Germinal center (tissue), 1 donor: ENCODE results near the gene NPFF.
"Not testable (repeated sequence)": the region's sequence is repeated elsewhere in the genome, so short reads cannot be mapped to it uniquely, and the experiment has no call there.

Source experiments
- DNase-seq: peaks from one replicate; pipeline ENCODE4 v3.0.0; 2012; ENCODE audit warnings: mixed read lengths, low spot score

Gene NPFF

DNA sequence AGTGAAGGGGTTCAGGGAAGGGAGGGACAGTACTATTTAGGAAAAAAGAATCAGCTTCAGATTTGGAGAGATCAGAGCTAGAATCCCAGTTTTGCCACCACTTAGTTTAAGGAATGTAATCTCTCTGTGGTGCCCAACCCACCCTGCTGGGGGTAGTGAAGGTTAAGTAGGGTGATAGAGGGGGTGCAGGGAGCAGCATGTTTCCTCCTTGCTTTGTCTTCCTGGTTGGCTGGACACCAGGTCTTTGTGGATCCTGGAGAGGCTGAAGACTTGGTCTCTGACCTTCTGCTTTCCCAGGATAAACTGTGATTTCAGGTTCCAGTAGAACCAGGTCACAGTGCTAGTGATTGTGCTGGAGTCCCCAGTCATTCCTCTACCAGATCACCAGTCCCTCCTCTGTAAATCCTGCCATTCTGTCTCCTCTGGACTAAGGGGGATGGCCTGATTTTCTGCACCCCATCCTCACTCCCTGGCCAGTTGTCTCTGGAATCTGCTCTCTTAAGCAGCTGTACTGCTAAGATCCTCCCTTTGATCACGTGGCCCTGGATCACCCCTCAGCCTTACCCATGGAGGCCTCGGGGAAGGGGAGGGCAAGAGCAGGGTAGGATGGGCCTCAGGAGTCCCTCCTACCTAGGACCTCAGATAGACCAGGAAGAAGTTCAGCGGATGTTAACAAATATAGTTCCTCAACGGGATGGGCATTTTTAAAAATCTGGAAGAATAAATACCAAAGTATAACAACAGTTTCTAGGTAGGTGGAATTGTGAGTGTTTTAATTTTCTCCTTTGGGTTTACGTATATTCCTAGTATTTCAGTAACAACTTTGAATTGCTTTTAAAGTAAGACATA lies 11.2 kb downstream of the NPFF start:
- DNase-seq: no peak

DNA sequence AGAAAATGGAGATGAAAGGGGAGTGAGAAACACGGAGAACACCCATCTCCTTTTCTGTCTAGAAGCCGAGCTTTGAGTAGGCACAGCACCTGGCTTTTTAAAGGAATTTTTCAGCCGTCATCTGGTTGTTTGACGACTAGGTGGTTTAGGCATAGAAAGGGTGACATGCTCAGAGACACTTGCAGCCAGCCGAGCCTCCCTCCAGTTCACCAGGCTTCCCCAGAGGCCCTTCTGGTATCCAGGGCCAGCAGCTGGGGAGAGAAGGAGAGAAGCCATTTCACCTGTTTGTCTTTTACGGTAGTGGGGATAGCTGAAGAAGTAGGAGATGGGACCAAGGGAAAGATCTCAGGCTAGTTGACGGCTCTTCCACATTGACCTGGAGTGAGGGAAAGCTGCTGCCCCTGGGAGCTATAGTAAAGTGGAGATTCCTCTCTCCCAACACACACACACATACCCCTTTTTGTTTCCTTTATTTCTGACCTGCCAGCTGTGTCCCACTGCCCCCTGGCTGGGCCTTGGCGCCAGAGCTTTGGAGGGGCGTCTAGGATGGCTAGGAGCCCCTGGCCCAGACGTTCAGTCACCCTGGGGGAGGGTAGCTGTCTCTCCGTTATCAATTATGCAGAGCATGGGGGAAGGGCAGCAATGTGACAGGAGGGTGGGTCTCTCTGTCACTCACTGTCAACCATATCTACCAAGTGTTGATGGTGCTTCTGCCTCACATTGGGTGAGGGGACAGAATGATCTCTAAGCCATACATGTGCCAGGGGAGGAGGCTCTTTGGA lies 13.5 kb downstream of the NPFF start:
- no peak for DNase-seq

DNA sequence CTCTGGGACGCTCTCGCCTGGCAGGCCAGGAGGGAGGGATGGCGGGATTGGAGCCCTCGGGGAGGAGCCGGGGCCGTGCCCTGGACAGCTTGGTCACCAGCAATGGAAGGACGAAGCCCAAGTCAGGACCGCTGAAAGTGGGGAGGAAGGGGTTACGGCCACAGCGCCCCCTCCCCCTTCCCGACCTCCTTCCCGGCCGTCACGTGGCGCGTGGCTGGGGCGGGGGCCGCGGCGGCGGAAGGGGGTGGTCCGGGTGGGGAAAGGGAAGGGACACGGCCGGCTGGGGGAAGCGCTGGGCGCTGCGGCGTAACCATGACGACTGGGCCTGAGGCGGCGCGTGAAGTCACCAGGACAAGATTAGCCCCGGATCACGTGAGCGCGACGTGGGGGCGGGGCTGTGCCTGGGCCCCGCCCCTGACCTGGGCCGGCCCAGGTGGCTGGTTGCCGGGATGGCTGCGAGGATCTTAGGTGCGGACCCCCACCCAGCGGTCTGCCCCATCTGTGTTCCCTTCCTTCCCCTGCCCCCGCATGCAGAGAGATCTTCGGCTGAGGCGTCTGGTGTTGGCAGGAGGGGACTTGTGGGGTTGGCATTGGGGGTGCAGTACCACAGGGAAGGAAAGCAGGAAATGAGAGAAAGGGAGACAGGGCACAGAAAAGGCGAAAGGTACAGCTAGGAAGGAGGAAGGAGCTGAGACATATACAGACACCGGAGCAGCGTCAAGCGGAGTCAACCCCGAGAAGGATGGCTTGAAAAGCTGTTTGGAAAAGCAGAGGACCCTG lies 14.3 kb downstream of the NPFF start:
- peak; percentile 89 for DNase-seq

DNA sequence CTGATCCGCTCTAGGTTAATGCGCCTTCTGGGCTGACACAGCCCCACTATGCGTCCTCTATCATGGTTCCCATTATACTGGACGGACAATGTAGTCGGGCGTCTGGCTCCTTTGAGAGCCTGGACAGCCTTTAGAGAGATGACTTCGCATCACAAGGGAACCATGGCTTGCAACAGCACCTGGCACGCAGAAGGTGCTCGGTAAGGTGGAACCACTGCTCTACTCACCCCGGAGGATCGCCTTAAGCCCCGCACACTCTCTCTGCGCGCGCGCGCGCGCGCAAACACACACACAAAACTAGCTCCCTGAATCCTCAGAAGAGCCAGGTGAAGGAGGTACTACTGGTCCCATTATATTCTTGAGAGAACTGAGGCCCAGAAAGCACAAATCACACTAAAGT lies 15.1 kb downstream of the NPFF start:
- no peak for DNase-seq

DNA sequence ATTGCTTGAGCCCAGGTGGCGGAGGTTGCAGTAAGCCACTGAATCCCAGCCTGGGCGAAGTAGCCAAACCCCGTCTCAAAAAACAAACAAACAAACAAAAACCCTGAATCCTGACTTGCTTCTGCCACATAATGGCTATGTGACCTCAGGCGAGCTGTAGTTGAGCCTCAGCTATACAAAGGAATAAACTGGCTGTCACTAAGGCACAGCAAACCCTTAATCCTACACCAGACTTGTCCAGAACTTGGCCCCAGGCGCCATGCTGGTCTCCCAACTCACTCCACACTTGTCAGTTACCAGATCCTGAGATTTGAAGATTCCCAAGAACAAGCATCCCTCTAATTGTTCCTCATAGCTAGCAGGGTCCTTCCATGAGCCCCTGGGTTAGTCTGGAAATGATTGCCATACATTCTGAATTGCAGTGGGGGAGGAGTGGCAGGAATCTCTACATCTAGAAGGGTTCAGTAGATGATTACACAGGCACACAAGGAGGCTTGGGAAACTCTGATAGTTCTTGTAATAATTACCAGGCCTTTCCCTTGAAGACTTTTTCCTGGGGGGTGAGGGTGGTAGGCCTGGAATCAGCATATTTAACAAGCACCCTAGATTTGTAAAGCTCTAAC lies 17.9 kb downstream of the NPFF start:
- no peak for DNase-seq

DNA sequence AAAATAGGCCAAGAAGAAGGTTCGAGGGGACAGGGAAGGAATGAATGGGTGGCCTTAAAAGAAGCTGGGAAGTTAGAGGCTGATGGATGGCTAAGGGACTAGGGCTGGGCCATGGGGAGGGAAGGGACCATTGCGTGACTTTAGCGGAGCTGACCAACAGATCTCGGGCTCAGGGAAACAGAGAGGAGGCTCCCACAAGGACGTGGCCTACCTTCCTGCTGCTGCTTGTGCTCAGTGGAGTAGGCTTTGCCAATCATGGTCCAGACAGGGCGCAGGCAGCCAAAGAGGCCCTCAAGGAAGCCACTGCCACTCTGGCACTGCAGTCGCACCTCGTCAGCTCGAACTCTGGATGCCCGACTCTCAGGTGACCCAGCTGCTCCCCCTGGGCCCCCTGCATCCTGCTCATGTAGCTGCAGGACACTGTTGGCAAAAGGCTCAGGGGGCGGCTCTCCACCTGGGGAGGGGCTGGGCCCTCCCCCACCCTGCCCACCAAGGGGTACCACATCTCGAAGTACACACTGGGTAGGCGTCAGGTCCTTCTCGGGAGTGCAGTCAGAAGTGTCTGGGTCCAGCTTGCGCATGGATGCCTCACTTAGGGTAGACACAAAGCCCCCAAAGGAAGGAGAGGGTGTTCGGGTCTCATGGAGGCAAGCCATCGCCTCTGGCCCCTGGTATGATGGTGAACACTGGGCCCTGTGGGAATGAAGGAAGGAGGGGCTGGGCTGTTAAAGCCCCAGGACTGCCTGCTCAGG lies 20.4 kb downstream of the NPFF start:
- DNase-seq: no peak

DNA sequence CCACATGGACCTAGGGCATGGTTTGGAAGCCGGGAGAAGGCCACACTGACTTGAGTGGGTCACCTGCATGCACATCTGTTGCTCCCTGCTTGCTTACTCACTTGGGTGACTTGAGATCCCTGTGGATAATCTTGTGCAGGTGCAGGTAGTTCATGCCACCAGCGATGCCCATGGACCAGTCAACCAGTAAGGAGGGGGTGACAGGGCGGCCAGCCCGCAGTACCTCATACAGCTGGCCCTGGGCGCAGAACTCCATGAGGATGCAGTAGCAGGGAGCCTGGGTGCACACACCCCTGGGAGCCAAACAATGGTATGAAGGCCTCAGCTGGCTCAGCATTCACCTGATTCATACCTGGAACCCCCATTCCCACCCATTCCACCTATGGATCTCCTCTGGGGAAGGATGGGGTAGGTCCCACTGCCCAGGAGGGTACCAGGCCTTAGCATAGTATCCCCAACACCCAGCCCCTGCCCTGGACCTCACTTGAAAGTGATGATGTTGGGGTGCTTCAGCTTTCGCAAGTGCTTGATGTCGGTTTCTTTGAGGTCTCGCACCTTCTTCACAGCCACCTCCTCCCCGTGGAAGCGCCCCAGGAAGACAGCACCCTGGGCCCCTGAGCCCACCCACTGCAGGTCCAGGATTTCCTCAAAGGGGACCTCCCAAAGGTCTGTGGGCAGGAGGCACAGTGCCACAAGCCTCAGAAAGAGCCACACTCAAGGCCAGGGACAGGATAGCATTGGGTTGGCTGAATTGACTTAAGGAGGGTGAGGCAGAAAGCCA lies 21.1 kb downstream of the NPFF start:
- DNase-seq: no peak

DNA sequence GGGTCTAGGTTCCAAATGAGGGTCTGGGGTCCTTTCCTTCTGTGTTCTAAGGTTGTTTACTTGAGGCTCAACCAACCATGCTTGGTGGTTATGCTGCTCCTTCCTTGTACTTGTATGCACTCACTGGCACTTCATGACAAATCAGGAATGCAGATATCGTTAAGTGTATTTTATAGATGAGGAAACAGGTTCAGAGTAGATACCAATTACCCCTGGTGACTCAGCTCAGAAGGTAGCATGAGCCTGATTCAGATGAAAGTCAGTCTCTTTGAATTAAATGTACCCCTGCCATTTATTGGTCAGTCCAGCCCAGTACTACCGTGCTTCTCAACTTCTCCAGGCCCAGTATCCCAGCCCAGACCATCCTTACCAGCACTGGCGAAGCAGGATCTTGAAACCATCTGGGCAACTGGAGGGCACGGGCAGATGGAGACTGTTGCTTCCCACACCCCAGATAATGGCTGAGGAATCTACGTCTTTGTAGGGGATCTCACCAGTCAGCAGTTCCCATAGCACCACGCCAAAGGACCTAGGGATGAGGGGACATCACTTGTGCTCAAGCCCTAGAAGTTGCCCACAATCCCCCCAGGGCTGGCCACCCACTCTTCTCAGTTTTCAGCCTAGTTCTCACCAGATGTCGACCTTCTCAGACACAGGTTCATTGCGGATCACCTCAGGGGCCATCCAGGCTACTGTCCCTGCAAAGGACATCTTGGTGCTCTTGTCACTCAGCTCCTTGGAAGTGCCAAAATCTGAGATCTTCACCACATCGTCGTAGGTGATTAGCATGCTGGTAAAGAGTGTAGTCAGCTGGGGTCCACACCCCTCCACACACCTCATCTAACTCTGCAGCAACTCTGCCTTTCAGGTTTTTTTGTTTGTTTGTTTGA lies 22.4 kb downstream of the NPFF start:
- no peak for DNase-seq

DNA sequence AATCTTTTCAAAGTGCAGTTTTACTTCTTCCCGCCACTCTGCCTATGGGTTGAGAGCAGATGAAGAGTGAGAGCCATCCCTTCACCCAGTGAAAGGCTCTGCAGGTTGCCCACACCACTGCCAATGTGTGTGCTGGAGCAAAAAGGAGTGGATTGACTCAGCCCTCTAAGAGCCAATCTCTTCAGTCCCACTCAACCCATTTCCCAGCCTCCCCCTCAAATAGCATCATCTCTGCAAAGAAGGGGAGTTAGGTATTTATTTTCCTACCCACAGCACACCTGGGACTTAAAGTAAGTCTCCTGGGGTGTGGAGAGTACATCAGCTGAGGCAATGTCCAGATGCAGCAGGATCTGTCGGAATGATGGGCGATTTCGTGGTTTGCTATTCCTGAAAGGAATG lies 23.3 kb downstream of the NPFF start:
- DNase-seq: no peak

DNA sequence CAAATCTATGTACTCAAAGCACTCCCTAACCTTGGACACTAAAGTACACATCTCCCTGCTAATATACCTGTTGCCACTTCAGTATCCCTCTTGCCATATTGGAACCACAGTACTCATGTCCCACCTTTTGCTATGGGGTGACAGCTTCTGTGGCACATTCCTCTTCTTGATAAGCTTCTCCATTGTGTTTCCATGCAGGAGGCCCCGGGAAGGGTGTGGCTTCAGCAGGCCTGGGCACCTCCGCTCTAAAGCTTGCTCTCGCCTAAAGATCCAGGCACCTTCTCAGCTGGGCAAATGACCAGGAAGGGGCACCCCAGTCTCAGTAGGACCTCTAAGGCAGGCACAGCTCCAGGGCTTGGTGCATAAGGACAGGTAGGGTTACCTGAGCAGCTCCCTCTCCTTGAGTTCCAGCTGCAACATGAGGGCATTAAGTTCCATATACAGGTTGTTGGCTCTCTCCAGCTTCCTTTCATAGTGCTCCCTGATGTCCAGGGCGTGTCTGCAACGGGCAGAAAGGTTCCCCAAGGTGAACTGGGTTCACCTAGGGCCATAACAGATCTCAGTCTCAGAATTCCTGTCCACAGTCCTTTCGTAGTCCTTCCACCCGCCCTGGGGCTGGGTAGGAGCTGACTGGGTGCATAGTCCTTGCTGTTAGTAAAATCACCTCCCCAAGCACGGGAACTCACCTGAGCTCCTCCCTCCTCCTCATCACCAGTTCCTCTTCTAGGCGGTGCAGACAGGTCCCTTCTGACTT lies 23.9 kb downstream of the NPFF start:
- no peak for DNase-seq

DNA sequence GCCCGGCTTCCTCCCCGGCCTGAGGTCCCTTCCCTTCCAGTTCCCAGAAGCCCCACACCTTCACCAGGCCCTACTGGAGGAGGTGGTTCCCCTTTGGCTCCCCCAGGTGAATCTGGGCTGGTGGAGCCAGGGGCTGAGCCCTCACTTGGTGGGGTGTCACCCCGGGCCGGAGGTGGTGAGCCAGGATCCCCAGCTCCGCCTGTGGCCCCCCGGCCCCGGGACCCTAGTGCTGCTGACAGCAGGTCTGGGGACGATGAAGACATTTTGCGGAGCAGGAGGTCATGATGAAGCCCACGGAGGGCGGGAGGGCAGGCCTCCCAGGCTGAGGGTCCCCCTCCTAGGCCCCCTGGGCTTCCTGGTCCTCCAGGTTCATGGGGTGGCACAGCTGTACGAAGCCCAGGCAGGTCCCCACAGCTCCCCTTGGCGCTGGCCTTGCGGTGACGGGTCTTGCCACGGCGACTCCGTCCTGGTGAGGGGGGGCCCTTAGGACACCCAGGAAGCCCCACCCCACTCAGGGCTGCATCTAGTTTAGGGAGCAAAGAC lies 24.6 kb downstream of the NPFF start:
- DNase-seq: no peak

DNA sequence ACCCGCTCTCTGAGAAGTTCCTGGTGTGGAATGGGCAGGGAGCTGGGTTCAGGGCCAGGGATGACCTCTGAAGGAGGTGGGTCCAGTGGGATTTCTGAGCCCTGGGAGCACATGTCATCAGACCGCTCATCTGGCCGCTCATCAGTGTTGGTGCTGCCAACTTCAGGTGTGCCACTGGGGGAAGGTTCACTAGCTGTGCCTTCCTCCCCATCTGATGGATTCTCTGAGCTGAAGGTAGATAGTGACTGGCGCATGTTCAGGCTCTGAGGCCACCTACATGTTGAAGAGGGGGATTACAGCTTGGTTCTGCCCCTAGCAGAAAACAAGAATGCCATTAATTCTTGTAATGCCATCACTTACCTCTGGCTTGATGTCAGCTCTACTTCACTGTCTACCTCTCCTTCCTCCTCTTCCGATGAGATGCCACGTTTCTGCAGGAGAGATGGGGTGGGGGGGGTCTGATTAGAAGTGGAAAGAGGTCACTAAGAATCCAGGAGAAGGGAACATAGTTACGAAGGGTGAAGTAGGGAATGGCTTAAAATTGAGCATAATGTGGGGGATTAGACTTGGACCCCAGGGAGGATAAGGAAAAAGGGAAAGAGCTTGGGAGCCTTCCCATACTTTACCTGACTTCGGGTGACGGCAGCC lies 25.2 kb downstream of the NPFF start:
- DNase-seq: peak; percentile 60

DNA sequence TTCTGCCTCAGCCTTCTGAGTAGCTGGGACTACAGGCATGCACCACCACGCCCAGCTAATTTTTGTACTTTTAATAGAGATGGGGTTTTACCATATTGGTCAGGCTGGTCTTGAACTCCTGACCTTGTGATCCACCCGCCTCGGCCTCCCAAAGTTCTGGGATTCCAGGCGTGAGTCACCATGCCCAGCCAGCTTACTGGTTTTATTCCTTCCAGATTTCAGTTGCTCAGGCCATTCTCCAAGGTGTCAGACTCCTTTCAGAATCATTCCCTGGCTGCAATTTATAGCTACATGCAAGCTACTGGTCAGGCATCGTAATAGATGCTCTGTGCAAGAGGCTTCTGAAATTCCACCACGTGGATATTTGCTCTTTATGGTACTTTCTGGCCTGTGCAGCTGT lies 25.8 kb downstream of the NPFF start:
- DNase-seq: not testable (repeated sequence)

DNA sequence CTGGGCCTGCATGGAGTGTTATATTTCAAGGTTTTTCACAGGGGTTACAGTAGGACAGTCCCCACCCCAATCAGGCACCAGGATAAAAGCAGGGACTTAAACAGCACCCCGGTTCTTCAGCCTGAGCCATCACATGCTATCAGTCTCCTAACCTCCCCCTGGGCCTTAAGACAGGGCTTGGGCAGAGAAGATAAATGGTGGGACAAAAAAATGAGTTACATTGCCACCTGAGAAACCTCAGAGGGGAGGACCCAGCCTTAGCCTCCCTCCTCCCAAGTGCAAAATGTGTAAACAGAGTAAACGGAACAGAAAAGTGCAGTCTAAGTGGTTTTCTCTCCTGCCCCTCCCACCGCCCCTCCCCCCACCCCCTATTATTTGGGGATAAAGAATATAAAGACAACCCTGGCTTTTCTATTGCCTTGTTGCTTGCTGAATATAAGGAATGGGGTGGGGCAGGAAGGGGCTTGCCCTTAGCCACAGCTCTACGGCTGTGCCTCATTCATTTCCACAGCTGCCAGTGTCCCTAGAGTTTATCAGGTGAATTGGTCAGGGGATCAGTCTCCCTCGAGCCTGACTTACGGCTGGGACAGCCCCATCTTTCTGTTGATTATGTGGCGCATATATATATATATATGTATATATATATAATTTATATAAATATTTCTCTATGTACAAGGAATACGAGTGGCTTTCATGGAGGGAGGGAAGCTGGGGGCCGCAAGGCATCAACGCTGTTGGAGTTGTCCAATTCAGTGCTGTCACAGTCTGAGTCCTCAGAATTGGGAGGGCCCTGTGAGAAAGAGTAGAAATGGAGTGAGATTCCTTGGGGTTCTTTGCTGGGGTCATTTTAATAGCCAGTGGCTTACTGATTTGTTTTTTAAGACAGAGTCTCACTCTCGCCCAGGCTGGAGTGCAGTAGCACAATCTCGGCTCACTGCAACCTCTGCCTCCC lies 26.5 kb downstream of the NPFF start:
- no peak for DNase-seq

DNA sequence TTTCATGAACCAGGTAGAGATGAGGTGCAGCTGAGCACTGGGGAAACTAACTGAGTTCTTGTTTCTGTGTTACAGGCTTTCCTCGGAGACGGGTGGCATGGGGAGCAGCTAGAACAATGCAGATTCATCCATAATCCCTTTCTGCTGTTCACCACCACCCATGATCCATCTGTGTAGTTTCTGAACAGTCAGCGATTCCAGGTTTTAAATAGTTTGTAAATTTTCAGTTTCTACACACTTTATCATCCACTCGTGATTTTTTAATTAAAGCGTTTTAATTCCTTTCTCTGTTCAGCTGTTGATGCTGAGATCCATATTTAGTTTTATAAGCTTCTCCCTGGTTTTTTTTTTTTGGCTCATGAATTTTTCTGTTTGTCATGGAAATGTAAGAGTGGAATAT lies 28.0 kb downstream of the NPFF start:
- DNase-seq: no peak

DNA sequence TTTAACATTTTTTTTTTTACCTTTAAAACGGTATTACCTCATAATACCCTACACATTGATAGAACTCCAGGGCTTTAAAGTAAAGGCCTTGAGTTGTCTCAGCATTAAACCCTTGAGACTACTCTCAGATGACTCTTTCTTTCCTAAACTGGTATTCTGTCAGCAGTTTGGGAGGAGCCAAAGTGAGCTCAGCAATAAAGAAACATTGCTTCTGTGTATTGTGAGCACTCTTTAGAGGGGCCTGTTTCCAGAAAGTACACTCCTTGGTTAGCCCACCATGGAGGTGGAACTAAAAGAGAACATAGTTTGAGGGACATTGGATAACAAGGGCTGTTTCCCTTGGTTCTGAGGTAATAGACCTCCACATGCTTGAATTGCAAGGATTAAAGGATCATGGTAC lies 28.4 kb downstream of the NPFF start:
- no peak for DNase-seq

DNA sequence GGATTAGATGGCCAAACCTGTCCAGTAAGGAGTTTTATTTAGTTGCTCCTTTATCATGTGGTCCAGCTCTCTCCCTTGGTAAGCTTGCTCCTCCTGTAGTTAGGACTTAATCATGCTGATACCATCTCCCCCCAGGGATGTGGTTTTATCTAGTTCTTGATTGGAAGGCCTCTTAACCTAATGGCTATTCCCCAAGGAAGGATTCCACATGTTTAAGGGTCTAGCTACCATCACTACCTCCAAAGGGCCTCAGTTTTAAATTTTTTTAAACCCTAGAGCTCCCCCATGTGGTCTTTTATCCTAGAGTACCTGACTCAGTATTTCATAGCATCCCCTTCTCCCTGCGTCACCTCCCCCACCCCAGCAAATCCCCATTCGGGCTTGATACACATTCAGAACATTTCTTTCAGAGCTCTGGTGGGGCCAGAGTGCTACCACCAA lies 30.5 kb downstream of the NPFF start:
- no peak for DNase-seq
